Activated naive CD4-positive, alpha-beta T cell treated with anti-CD3 and anti-CD28 coated beads, Interleukin-2, amount 50 U/mL, for 16 hours (primary cell): ENCODE data around the gene KLHL41.
"Not testable (repeated sequence)": the region's sequence is repeated elsewhere in the genome, so short reads cannot be mapped to it uniquely, and the experiment has no call there.

Source experiments
- DNase-seq: peaks from one replicate; pipeline ENCODE4 v3.0.0-alpha.2; 2020

KLHL41 gene

DNA sequence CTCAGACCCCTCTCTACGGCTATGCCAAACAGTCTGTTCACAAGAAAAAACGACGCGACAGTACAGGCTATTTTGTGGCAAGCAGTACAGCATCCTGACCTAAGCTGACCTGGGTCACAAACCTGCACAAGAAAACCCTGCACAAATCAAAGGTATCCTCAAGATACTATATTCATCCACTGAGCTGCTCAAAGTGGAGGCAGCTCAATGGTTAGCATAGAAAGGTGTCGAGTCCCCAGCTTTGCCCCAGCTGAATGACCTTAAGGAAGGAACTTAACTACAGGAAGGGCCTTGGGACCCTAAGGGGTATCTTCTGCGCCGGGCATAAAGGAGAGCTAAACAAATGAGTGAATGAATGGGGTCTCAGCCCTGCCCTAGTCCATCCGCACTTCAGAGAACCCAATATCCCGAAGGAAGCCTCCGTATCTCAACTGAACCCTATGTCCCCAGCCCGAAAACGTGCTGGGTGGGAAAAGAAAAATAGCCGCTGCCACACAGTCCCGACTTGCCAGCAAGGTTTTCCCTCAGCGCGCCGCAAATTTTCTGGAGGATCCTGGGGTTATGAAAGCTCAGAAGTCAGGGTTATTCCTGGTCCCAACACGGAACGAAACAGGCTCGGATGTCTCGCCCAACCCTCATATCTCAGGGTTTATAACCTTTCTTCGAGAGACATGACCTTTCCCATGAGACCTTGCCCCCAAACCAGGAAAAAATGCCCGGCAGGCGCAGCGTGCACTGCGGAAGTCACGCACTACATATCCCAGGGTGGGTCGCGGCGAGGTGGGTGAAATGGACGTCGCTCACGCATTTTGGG lies 63.9 kb downstream of the KLHL41 start, which contains the start of gene FASTKD1:
TSS of gene FASTKD1 (minus strand) at position 706 of the 814 bp plus-strand sequence. CDS start 1,836 bp downstream, outside the sequence.
- peak; percentile 85 for DNase-seq

DNA sequence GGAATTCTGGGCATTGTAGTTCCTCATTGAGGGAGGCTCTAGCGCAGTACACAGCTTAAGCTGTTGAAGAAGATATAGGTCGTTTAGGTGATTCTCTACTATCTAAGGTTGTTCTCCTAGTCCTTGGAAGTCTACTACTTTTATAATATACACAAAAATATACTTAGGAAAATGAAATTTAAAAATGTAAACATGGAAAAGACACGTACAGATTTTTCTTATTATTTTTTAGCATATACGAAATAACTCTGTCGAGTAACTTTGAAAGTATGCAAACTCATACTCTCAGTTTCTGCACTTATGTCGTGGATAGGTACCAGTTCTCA lies 64.4 kb downstream of the KLHL41 start:
- no peak for DNase-seq

DNA sequence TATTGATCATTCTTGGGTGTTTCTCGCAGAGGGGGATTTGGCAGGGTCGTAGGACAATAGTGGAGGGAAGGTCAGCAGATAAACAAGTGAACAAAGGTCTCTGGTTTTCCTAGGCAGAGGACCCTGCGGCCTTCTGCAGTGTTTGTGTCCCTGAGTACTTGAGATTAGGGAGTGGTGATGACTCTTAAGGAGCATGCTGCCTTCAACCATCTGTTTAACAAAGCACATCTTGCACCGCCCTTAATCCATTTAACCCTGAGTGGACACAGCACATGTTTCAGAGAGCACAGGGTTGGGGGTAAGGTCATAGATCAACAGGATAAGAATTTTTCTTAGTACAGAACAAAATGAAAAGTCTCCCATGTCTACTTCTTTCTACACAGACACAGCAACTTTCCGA lies 65.0 kb downstream of the KLHL41 start:
- DNase-seq, result not testable (repeated sequence)

DNA sequence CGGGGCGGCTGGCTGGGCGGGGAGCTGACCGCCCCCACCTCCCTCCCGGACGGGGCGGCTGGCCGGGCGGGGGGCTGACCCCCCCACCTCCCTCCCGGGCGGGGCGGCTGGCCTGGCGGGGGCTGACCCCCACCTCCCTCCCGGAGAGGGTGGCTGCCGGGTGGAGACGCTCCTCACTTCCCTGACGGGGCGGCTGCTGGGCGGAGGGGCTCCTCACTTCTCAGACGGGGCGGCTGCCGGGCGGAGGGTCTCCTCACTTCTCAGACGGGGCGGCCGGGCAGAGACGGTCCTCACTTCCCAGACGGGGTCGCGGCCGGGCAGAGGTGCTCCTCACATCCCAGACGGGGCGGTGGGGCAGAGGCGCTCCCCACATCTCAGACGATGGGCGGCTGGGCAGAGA lies 65.8 kb downstream of the KLHL41 start:
- DNase-seq, result not testable (repeated sequence)
